HG02870 (cell line): ENCODE results near the gene PC.

Experiments
- ATAC-seq: cut with Tn5 transposase; IDR thresholded peaks from one replicate; pipeline ENCODE4 v1.9.1; 2021; ENCODE audit warnings: mild to moderate bottlenecking, moderate library complexity; ENCODE audit not compliant: unreplicated experiment

The PC gene

DNA sequence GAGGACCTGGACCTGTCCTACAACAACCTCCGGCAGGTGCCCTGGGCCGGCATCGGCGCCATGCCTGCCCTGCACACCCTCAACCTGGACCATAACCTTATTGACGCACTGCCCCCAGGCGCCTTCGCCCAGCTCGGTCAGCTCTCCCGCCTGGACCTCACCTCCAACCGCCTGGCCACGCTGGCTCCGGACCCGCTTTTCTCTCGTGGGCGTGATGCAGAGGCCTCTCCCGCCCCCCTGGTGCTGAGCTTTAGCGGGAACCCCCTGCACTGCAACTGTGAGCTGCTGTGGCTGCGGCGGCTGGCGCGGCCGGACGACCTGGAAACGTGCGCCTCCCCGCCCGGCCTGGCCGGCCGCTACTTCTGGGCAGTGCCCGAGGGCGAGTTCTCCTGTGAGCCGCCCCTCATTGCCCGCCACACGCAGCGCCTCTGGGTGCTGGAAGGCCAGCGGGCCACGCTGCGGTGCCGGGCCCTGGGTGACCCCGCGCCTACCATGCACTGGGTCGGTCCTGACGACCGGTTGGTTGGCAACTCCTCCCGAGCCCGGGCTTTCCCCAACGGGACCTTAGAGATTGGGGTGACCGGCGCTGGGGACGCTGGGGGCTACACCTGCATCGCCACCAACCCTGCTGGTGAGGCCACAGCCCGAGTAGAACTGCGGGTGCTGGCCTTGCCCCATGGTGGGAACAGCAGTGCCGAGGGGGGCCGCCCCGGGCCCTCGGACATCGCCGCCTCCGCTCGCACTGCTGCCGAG is 99.8 kb downstream of the PC start:
- ATAC-seq, result no peak

DNA sequence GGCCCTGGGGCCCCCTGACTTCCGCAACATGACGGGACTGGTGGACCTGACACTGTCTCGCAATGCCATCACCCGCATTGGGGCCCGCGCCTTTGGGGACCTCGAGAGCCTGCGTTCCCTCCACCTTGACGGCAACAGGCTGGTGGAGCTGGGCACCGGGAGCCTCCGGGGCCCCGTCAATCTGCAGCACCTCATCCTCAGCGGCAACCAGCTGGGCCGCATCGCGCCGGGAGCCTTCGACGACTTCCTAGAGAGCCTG is 100.3 kb downstream of the PC start:
- ATAC-seq, result no peak

DNA sequence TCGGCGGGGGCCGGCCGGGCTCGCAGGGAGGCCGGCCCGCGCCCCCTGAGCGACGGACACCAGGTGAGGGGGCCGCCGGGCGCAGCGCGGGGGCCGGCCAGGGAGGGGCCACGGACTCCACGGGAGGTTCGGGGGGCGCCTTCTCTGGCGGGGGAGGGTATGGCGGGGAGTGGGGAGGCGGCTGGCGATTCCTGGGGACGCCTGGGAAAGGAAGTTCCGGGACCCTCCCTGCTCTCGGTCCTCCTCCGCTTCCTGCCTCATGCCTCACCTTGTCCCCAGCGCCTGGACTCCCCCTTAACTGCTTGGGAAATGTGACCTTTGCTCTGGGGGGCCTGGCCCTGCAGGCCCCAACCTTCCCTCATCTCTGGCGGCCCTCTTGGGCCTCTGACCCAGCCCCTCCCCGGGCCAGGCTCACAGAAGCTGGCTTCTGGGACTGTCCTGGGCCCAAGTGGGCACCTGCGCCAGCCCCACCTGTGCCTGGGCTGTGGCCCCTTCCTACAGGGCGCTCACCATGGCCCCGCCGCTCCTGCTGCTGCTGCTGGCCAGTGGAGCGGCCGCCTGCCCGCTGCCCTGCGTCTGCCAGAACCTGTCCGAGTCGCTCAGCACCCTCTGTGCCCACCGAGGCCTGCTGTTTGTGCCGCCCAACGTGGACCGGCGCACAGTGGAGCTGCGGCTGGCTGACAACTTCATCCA is 100.8 kb downstream of the PC start:
- no peak for ATAC-seq

DNA sequence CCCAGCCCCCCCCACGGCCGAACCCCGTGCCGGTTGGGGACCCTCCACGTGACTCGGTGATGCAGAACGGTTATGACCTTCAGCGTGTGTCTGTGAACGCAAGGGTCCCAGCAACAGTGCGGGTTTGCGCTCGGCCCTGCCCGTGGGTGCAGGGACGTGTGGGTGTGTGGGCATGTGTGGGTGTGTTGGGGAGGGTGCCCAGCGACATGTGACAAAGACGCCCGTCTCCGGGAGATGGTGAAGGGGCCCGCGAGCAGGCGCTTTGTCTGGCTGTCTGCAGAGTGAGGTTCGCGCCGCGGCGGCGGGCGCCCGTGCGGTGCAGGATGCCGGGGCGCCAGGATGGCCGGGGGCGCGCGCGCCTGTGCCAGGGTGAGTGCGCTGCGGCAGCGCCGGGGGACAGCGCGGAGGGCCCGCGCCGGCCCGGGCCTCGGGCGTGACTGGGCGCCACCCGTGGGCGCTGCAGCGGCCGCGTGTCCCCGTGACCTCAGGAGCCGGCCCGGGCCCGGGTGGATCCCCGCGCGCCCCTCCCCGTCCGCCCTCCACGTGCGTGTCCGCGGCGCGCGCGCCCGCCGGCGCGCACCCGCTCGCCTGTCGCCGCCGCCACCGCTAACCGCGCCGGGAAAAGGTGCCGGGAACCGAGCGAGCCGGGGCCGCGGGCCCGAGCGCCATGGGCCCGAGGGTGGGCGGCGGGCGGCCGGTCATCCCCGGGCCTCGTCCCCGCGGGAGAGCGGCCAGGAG is 101.5 kb downstream of the PC start, which contains the start of gene LRFN4:
TSS of gene LRFN4 (plus strand) at position 569 of the 738 bp plus-strand sequence. CDS start 681 bp downstream, outside the sequence.
- peak; percentile 11 for ATAC-seq

DNA sequence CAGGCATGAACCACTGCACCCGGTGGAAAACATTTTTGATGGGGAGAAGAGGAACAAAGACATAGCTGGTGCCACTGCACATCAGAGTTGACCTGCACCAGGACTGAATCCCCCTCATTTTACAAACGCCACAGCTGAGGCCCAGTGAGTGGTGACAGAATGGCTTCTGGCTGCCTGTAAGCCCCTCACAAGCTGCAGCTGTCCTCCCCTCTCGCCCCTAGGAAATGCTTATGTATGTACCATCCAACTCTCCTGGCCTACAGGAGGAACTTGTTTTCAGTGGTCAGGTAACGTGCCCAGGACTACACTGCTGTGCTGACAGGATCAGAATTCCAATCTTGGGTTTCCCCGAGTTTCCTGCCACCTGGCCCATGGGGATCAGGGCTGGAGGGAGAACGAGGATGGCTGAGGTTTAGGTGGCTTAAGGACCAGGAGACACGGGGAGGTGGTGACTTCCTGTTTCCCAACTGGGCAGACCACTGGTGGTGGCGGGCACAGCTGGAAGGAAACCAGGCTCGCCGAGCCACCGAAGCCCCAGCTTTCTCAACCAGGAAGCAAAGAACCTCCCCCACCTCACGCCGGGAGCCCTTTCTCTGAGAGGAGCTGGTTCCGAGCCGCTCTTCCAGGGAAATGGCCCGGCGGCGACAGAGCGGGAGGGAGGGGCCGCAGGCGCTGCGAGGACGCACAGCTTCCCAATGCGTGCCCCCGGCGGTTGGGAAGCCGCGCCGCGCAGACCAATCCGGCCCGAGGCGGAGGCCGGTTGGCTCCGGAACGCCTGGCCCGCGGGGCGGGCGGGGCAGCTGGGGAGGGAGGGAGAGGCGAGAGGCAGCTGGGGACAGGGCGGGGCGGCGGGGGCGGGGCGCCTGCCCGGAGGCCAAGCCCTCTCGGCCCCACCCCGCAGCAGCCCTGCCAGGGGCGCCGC is 102.3 kb downstream of the PC start:
- ATAC-seq, result peak; percentile 54

DNA sequence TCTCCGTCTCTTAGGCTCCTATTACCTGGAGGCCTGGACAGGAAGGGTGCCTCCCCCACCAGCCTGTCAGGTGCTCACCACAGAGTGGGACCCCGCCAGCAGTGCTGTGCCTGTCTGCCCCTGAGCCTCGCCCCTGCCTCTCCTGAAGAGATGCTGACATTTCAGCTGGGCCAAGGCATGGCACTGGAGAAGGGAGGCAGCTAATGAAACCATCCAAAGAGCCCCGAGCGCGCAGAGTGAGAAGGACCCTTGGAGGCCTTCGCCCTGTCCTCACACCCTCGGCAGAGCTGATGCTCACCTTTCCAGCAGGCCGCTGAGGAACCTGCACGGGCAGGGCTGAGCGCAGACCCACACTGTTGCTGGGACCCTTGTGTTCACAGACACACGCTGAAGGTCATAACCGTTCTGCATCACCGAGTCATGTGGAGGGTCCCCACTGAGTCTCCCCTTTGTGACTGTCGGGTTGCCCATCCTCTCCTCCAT is 103.4 kb downstream of the PC start:
- no peak for ATAC-seq

DNA sequence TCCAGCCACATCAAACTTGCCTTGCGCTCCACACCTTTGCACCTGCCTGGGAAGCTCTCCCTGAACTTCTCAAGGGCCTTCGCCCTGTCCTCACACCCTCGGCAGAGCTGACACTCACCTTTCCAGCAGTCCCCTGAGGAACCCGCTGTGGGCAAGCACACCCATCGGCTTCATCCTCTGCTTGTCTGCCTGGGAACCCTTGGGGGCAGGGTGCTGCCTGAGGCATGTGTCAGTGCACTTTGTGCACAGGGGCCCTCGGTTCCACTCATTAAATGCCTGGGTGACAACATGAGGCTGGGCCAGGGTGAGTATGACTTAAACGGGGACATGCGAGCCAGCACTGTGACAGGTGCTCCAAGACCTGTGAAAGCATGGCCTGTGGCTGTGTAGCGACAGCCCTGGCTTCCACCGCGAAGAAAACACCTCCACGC is 103.9 kb downstream of the PC start:
- ATAC-seq, result no peak

DNA sequence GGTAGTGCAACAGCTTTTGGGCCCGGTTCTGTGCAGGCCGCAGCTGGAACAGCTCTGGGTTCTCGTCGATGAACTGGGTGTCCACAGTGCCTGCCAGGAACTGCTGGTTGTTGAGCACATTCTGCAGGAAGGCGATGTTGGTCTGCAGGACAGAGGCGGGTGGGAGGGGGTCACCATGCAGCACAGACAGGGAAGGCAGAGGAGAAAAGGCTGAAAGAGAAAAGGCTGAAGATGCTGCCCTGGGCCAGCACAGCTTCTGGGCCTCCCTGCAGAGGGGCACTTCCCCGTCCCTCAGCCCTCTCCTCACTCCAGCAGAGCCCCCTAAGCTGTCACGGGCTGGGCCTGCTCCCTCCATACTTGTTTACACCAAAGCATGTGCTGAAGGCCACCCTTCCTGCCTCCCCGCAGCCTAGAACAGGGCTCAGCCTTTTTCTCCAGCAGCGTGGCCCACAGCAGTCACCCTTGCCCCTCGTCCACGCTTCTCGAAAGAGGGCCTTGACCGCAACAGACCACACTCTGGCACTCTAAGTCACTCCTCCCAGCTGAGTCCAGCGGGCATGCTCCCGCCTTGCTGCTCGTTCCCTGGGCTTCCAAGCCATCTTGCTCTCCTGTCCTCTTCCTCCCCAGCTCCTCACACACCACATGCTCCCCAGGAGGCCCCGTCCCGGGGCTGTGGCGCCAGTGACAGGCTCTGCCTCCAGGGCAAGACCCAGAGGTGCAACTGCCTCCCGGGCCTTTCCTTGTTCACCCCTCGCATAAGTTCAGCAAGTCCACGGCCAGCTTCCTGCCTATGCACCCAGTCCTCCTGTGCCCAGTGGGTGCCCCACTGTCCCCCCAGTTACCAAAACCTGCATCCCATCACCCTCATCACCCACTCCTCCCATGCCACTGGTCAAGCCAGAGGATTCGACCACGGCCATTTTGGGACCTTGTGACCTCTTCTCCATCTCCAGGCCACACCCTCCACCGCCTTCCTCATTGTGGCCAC is 104.6 kb downstream of the PC start:
- ATAC-seq, result no peak

DNA sequence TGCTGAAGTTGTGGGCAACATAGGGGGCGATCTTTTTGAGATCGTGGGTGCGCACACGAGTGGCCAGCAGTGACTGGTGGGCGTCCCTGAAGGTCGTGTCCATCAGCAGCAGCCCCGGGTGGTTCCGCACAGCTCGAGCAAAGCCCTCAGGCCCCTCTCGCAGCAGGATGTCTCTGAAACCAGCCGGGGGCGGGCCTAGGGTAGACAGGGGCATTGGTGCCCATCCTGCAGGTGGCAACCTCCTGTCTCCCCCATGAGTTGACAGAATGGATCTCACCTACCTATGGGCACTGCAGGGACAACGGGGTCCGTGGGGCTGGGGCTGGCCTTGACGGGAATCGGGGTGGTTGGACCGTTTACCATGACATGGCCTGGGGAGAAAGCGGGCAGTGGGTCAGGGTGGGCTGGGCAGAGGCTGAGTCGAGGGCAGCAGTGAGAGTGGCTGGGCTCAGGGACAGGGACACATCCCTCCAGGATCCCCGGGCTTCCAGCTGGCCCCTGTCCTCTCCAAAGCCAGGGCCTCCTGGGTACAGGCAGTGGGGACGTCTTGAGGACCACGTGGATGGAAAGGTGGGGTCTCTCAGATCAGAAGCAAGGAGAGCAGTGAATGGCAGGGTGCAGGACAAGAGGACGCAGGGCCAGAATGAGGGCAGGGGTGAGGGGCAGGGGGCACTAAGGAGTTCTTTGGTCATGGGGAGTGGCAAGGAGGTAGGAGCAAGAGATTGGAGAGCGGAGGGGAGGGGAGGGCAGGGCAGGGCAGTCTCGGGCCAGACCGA is 105.5 kb downstream of the PC start:
- no peak for ATAC-seq

DNA sequence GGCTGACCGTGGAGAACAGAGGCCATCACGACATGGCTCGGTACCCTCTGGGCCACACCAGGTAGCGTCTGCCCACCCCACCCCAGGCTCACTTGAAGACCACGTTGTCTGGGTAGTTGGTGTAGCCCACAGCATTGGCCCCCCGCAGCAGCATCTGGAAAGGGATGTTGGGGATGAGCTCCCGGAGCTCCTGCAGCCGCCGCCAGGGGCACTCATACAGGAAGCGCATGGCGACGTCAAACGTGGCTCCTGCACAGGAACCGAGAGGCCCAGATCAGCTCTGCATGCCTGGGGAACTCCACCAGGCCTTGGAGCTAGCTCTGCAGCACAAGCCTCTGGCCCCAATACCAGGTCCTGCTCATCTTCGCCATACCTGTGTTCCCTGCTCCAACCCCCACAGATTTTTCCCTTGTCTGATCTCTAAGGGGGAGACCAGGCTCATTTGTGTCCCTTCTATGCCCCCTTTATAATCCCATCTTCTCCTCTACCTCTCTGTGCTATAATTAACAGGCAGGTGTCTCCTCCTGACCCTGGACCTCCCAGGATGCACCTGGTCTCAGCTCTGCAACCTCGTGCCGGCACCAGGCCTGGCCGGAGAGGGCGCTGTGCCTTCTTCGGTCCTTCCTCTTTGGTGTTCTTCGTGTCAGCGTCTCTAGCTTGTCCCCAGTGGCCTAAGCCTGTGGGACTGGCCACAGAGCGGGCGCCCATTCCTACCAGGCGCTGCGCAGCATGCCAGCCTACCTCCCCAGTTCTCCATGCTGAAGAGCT is 106.3 kb downstream of the PC start:
- ATAC-seq, result no peak

DNA sequence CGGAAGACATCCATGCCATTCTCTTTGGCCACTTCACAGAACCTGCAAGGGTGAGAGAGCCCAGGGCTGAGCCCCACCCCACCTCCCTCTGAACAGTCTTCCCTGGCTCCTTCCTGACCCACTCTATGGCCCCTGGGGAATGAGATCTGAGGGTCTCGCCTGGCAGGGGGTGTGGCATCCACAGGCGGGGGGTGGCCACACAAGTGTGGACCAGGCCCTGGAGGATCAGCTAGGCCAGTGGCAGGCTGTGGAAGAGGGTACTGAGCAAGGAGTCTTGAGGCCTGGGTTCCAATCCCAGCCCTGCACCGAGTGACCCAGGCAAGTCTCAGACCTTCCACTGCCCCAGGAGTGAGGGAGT is 107.0 kb downstream of the PC start:
- ATAC-seq, result no peak

DNA sequence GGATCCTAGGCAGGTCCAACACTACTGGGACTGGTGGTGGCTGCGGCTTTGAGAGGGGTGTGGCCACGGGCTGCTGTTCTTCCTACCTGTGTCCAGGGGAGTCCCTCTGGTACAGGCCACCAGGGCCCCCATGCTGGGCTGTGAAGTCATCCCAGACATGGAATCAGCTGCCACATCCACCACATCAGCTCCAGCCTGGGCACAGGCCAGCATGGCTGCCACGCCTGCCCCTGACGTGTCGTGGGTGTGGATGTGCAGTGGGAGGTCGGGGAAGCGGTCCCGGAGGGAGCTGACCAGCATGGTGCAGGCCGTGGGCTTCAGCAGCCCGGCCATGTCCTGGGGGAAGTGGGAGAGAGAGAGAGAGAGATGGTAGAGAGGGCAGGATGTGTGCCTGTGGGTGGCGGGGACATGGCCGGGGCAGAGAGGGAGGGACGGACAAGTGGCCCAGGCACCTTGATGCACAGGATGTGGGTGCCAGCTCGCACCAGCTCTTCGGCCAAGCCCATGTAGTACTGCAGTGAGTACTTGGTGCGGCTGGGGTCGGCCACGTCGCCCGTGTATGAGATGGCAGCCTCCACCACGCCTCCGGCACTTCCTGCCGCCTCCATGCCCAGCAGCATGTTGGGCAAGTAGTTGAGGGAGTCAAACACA is 107.5 kb downstream of the PC start:
- no peak for ATAC-seq

DNA sequence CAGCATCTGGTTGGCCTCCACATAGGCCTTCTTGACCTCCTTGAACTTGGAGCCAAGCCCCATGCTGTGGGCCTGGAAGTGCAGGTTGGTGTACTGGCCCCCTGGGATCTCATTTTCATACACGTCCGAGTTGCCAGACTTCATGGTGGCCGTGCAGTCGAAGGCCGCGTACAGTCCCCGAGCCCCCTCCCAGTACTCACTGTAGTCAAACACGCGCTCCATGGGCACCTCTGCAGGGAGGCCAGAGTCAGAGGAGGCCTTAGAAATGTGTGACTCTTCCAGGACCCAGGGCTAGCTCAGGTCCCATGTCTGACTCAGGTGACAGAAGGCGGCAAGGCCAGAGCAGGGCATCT is 108.0 kb downstream of the PC start:
- ATAC-seq, result no peak

DNA sequence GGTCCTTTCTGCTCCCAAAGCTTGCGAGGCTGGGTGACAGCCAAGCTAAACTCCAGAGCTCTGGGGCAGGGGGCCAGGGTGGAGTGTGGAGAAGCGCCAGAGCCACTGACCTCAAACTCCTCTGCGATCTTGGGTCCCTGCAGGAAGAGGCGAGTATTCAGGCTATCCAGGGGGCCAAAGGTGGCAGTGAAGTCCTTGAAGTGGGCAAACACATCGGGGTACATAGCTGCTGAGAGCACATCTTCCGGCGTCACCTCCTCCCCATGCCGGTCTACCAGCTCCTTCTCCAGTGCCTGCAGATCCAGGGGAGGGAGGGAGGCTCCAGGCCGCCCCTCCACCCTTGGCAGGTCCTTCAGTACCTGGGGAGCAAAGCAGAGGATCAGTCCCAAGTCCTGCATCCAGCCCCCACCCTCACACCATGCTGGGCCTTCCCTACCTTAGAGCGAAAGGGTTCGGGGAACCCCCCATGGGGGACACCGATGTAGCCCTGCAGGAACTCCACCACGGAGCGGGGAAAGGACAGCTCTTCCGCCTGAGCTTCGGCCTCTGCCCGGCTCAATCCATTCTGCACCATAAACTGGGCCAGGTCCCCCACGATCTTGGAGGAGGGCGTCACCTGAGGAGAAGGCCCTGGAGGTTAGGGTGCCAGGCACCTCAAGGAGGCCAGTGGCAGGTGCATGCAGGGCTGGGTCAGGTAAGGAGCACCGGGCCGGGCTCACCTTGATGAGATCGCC is 108.5 kb downstream of the PC start:
- no peak for ATAC-seq

DNA sequence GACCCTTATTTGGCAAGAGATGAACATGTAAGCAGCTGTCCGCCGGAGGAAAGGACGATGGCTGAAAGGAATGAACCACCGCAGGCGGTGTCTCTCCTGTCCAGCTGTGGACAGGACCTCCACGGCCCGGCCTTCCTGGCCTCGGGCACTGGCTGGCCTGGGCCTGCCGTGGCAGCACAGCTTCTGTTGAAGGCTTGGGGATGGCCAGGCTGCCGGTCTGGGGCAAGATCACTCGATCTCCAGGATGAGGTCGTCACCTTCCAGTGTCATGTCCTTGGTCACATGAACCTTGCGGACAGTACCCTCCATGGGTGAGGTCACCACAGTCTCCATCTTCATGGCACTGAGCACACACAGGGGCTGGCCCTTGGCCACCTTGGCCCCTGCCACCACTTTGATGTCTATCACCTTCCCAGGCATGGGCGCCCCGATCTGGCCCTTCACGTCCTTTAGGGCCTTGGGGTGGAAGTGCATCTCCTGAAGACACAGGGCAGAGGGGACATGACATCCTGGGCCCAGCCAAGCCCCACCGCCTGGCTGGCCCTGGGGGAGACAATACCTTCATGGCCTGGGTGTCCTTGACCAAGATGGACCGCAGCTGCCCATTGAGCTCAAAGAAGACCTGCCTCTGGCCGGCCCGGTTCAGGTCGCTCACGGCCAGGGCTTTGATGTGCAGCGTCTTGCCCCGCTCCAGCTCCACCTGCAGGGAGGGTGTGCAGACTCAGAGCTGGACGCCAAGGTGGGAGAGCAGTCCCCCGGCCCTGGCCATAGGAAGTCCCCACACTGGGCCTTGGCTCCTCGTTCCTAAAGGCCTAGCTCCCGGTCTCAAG is 109.3 kb downstream of the PC start:
- no peak for ATAC-seq
